HG03025 (cell line): ENCODE measurements around the gene CGB2.
"Not testable (repeated sequence)": the region's sequence is repeated elsewhere in the genome, so short reads cannot be mapped to it uniquely, and the experiment has no call there.

Experiments used
- ATAC-seq: cut with Tn5 transposase; IDR thresholded peaks from one replicate; pipeline ENCODE4 v1.9.1; 2021; ENCODE audit warnings: mild to moderate bottlenecking, moderate library complexity; ENCODE audit not compliant: unreplicated experiment, low FRiP score

Gene CGB2

DNA sequence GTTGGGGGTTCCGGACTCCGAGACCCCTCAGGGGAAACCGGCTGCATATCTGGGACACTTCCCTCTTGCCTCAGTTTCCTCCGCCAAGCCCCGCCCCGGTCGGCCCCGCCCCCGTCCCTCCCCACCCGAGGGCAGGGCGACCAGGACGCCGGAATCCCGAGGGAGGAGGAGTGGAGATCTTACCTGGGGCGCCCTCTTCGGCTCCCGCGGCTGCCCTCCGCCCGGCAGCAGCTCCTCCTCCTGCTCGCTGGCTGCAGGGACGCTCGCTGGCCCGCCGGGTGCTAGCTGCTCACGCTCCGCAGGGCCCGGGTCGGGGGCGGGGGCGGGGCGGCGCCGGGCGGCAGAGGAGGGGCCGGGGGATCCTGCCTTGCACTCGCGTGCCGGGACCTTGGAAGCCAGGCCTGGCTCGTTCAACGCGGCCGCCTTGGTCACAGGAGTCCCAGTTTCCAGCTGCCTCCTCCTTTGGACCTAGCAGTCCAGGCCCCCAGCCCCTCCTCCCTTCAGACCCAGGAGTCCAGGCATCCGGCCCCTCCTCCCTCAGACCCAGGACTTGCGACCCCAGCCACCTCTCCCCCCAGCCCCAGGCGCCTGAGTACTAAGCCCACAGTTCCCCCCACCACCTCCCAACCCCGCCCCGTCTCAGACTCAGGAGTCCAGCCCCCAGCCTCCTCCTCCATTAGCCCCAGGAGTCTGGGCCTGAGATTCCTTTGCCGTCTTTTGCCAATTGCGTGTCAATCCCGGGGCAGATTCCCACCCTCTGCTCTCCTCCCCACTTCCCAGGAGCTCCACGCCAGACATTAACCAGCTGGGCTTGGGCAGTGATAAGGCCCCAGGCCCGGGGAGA is 33.3 kb downstream of the CGB2 start, which contains the start of gene NTF4:
Gene NTF4 (minus strand): TSS at position 51 of the 844 bp plus-strand sequence. CDS start 2,821 bp downstream, outside the sequence.
- ATAC-seq: no peak

DNA sequence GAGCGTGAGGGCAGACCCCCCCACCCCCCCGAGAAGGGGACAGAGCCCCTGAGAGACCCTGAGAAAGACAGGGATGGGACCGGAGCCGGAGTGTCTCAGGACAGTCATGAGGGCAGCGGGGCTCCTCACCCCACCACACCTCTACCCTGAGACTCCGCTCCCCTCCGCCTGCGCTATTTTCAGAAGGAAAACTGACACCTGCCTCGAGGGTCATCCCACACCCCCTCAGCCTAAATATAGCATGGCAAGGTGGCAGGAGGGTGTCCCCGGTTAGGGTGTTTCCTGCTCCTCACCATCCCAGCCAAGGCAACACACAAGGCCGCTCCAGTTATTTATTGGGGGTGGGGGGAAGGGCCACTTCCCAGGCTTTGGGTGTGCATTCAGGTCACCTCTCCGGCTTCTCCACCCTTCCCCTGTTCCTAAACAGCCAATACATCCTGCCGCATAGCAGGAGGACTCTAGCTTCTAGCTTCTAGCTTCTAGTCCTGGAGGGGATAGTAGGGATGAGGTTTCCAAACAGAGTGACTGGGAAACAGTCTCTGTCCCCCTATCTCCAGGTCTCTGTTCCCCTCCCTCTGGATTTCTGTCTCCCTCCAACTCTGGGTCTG is 34.3 kb downstream of the CGB2 start:
- no peak for ATAC-seq

DNA sequence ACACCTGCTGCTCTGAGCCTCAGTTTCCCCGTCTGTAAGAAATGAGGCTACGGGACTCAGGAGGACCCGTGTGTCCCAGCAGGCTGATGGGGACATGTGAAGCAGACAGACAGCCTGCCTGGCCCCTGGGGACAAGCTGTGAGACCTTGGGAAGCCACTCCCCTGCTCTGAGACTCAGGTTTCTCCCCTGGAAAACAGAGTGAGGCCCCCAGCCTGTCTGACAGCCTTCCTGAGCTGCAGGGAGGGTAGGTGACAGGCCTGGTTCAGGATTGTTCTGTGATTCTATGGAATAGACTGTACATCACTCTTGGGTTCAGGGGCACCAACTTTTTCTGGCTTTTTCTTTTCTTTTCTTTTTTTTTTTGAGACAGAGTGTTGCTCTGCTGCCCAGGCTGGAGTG is 35.9 kb downstream of the CGB2 start:
- no peak for ATAC-seq

DNA sequence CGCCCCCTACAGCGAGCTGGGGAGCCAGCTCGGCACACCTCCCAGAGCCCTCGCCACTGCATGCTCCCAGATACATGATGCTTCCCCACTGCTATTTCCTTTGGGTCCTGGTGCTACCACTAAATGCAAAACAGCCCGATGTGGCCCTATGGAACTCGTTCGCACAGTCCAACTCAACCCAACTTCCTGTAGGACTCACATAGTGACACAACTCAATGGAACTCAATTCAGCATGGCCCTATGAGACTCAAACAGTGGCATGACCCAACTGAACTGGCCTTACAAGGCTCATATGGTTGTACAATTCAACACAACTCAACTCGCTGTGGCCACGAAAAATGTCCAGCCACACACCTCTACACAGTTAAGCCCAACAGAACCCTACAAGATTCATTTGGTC is 37.3 kb downstream of the CGB2 start:
- no peak for ATAC-seq

DNA sequence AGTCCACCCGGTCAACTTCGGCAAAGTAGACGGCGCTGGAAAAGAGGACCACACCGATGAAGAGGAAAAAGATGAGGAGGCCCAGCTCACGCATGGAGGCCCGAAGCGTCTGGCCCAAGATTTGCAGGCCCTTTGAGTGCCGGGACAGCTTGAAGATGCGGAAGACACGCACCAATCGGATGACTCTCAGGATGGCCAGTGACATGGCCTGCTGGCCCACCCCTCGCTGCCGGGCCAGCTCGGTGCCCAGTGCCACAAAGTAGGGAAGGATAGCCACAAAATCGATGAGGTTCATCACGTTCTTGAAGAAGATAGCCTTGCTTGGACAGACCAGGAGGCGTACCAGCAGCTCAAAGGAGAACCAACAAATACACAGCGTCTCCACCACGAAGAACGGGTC is 38.7 kb downstream of the CGB2 start:
- ATAC-seq: no peak

DNA sequence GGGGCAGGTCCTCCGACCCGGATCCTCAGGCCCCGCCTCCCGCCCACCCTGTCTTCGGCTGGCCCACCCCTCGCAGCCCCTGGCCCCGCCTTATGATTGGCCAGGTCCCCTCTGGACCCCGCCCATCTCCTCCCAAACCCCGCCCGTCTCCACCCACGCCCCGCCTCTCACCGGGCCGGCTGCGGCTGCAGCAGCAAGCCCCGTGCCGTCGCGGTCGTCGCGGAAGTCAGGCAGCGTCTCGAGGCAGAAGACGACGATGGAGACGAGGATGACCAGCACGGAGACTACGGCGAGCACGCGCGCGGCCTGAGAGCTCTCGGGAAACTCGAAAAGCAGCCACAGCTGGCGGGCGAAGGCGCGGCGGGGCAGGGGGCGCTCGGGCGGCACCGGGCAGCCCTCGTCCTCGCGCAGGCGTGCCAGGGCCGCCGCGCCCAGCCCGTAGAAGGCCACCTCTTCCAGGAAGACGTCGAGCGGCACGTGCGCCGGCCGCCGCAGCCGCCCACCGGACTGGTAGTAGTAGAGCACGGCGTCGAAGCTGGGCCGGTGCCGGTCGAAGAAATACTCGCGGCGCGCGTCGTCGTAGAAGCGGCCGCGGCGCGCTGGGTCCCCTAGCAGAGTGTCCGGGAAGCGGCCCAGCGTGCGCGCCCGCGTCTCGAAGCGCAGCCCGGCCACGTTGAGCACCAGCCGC is 40.3 kb downstream of the CGB2 start:
- no peak for ATAC-seq

DNA sequence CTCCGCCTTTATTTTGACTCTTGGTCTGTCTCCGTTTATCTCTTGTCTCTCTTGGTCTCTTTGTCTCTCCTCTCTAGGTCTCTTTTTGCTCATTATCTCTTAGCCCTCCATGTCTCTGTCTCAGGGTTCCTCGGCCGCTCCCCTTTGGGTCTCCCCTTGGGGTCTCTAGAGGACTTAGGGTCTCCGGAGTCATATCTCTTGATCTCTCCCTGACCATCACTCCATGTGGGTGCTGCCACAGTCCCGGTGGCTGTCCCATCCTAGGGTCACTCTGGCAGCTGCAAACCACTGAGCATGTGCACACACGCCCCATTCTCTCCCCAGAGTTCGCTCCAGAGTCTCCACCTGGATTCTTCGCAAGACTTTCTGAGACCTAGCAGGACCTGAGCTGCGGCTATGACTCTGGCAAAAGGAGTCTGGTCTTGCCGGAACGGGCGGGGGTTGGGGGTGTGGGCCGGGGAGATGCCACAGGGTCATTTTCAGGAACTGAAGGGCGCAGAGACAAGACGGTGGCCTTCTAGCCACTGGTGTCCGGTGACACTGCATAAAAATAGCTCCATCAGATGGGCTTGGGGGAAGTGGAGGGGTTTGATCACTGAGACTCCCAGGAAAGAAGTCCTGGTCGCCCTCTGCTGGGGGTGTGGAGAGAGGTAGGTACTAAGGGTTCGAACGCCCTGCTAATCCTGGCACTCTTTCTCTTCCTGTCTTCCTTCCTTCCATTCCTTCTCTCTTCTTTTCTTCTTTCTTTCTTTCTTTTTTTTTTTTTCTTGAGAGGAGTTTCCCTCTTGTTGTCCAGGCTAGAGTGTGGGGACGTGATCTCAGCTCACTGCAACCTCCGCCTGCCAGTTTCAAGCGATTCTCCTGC is 42.1 kb downstream of the CGB2 start:
- no peak for ATAC-seq

DNA sequence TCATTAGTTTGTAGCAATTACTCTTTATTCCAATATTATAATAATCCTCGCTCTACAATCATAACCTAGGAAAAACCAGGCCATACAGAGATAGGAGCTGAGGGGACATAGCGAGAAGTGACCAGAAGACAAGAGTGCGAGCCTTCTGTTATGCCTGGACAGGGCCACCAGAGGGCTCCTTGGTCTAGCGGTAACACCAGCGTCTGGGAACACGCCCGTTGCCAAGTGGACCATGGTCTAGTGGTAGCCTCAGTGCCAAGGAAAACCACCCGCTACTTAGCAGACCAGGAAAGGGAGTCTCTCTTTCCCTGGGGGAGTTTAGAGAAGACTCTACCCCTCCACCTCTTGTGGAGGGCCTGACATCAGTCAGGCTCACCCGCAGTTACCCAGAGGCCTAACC is 43.2 kb downstream of the CGB2 start:
- not testable (repeated sequence) for ATAC-seq

DNA sequence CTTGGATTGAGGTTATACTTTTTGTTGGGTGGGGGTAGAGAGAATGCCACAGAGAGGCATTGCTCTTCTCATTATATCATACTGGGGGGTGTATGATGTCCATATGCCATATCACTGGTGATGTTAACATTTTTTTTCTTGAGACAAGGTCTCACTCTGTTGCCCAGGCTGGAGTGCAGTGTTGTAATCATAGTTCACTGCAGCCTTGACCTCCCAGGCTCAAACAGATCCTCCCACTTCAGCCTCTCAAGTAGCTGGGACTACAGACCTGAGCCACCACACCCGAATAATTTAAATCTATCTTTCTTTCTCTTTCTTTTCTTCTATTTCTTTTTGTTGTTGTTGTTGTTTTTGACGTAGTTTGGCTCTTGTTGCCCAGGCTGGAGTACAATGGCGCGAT is 48.7 kb downstream of the CGB2 start:
- no peak for ATAC-seq

DNA sequence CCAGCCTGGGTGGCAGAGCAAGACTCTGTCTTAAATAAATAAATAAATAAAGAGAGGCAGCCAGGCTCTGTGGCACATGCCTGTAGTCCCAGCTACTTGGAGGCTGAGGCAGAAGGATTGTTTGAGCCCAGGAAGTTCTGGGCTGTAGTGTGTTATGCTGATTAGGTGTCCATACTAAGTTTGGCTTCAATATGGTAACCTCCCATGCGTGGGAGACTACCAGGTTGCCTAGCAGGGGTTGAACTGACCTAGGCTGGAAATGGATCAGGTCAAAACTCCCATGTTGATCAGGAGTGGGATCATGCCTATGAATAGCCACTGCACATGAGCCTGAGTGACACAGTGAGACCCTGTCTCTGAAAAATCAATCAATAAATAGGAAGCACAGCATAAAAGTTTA is 49.6 kb downstream of the CGB2 start:
- ATAC-seq: no peak
